ENCODE results near the gene ACYP2.

DNA sequence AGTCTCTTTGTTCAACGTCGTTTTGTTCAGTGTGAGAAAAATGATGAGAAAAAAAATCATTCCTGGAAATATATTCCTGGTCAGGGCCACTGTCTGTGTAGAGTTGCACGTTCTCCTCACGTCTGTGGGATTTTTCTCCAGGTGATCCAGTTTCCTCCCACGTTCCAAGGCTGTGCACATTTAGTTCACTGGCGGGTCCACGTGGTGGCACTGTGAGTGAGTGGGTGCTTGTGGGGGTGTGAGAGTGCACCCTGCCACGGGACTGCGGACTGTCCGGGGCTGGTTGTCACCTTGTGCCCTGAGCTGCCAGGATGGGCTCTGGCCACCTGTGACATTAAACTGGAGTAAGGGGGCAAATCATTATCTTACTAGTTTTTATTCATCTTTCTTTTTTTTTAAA, 30.3 kb upstream of the ACYP2 start:
- TF ChIP-seq, protein P1, sequence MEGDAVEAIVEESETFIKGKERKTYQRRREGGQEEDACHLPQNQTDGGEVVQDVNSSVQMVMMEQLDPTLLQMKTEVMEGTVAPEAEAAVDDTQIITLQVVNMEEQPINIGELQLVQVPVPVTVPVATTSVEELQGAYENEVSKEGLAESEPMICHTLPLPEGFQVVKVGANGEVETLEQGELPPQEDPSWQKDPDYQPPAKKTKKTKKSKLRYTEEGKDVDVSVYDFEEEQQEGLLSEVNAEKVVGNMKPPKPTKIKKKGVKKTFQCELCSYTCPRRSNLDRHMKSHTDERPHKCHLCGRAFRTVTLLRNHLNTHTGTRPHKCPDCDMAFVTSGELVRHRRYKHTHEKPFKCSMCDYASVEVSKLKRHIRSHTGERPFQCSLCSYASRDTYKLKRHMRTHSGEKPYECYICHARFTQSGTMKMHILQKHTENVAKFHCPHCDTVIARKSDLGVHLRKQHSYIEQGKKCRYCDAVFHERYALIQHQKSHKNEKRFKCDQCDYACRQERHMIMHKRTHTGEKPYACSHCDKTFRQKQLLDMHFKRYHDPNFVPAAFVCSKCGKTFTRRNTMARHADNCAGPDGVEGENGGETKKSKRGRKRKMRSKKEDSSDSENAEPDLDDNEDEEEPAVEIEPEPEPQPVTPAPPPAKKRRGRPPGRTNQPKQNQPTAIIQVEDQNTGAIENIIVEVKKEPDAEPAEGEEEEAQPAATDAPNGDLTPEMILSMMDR (IDR thresholded peaks at IDR 0.05; ENCODE audit: low read depth, low read length), result no peak
- no peak for TF ChIP-seq POLR2A (IDR thresholded peaks at IDR 0.05; ENCODE audit: extremely low read depth, insufficient read length)

Measured in NB4 (cell line).